Osteoblast (primary cell): ENCODE results near the gene ARMH3. TPM values are rescaled to one million over a fixed set of nuclear protein-coding genes. Genes with fewer than 3 reads are reported as not detected.

ENCODE experiments used
- DNase-seq: peaks from one replicate; pipeline ENCODE4 v3.0.0; 2011; ENCODE audit warnings: low spot score, mixed read lengths; ENCODE audit not compliant: insufficient read length; ENCODE audit errors: missing footprints
- H2AFZ ChIP-seq: 2 replicates; pipeline ENCODE4 v1.6.0; 2011; ENCODE audit warnings: mild to moderate bottlenecking, low read length
- H3K27ac ChIP-seq: 2 replicates; pipeline ENCODE4 v1.5.1; 2011; ENCODE audit warnings: mild to moderate bottlenecking, low read depth, low read length, moderate library complexity
- H3K27me3 ChIP-seq: 2 replicates; pipeline ENCODE4 v1.6.0; 2012; ENCODE audit warnings: mild to moderate bottlenecking, control low read depth, inconsistent platforms, low read length, moderate library complexity; ENCODE audit not compliant: insufficient read depth
- H3K36me3 ChIP-seq: 2 replicates; pipeline ENCODE4 v1.5.1; 2011; ENCODE audit warnings: mild to moderate bottlenecking, low read length, control low read depth, moderate library complexity; ENCODE audit not compliant: insufficient read depth
- H3K4me1 ChIP-seq: 2 replicates; pipeline ENCODE4 v1.5.1; 2011; ENCODE audit warnings: mild to moderate bottlenecking, low read length, control low read depth, moderate library complexity; ENCODE audit not compliant: insufficient read depth
- H3K4me2 ChIP-seq: 2 replicates; pipeline ENCODE4 v1.6.0; 2011; ENCODE audit warnings: mild to moderate bottlenecking, low read length; ENCODE audit not compliant: insufficient read depth
- H3K4me3 ChIP-seq: fragments of 200-600 bp; sonication (generic); 3 replicates; pipeline ENCODE4 v1.5.1; 2012; ENCODE audit warnings: mild to moderate bottlenecking, low read length, inconsistent platforms; ENCODE audit not compliant: insufficient read depth
- H3K79me2 ChIP-seq: 2 replicates; pipeline ENCODE4 v1.6.0; 2012; ENCODE audit warnings: mild to moderate bottlenecking, low read length, control low read depth, inconsistent platforms; ENCODE audit not compliant: insufficient read depth
- H3K9me3 ChIP-seq: 2 replicates; pipeline ENCODE4 v1.5.1; 2011; ENCODE audit warnings: low read depth, low read length, control low read depth
- H4K20me1 ChIP-seq: 2 replicates; pipeline ENCODE4 v1.6.0; 2012; ENCODE audit warnings: mild to moderate bottlenecking, low read length, control low read depth; ENCODE audit not compliant: insufficient read depth
- total RNA-seq: library from RNA; depleted of rRNA; stranded (reverse); fragments of >200 nt; gene quantifications from 2 replicates; pipeline ENCODE4 v1.2.3, GENCODE V29; 2012
- TF ChIP-seq, protein P1 (sequence below): IDR thresholded peaks from 2 replicates; pipeline ENCODE4 v1.5.1; 2011; ENCODE audit warnings: mild to moderate bottlenecking, low read depth, low read length, moderate library complexity; ENCODE audit errors: extremely low read depth

The ARMH3 gene
- total RNA-seq, 1 donor: 9.4 TPM

DNA sequence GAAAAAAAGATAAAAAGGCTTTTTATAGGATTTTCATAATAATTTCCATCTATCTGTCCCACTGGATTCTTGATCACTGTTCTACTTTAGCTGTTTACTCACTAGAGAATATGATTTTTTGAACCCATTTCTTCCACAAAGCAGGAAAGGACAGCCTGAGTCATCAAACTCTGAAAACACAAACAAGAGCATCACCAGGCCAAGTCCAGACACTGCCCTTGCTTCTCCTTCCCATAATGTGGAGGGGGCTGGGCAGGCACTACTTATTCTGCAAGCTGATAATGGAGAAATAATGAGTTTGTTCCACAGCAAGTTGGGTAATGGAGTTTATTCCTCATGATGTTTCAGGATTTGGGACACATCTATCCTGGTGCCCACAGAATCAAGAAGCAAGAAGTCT lies 199.3 kb downstream of the ARMH3 start:
- Histone ChIP-seq H3K27ac (no peak overlapping the region), H3K79me2 (no peaks in the 10 kb centered on the region), H3K4me1 (no peaks in the 10 kb centered on the region), H2AFZ (no peak overlapping the region), H4K20me1 (peaks cover 5% of the 10 kb centered on the region), H3K4me2 (no peak overlapping the region), H3K4me3 (no peak overlapping the region), H3K9me3 (no peaks in the 10 kb centered on the region), H3K36me3 (no peaks in the 10 kb centered on the region), H3K27me3 (no peaks in the 10 kb centered on the region)
- TF ChIP-seq, protein P1, sequence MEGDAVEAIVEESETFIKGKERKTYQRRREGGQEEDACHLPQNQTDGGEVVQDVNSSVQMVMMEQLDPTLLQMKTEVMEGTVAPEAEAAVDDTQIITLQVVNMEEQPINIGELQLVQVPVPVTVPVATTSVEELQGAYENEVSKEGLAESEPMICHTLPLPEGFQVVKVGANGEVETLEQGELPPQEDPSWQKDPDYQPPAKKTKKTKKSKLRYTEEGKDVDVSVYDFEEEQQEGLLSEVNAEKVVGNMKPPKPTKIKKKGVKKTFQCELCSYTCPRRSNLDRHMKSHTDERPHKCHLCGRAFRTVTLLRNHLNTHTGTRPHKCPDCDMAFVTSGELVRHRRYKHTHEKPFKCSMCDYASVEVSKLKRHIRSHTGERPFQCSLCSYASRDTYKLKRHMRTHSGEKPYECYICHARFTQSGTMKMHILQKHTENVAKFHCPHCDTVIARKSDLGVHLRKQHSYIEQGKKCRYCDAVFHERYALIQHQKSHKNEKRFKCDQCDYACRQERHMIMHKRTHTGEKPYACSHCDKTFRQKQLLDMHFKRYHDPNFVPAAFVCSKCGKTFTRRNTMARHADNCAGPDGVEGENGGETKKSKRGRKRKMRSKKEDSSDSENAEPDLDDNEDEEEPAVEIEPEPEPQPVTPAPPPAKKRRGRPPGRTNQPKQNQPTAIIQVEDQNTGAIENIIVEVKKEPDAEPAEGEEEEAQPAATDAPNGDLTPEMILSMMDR: no peak
- DNase-seq: no peak

DNA sequence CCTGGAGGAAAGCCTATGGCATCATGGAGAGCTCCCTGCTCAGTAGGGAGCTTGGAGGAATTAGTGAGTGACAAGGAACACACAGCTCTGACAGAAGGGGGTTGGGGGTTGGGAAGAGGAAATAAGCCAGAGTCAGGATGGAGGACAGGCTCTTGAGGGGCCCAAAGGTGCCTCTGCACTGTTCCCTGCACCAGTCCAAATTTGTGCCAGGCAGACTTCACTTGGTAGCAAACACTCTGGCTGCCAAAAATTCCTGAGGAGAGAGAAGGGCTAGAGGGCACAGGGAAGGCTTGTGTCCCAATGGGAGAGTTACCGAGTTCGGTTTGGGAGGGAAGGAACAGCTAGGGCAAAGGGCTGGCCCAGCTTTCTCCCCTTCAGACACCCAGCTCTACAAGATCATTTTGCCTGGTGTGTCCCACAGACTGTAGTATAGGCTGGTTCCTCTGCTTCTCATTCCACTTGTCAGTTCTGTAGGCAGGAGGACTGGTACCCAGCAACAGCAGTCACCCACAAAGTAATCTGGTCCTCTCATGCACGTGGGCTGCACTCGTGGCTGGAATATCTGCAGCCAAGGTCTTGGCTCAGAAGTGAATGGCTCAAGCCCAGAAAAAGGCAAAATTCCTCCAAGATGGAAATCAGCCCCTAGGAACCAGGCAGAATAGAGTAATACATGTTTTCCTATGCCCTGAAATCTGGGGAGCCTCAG lies 204.4 kb downstream of the ARMH3 start:
- H3K4me3 ChIP-seq: no peak overlapping the region
- no peak overlapping the region for H3K27ac ChIP-seq
- no peak overlapping the region for H2AFZ ChIP-seq
- no peaks in the 10 kb centered on the region for H3K9me3 ChIP-seq
- peaks cover 20% of the 10 kb centered on the region for H4K20me1 ChIP-seq
- TF ChIP-seq, protein P1: no peak
- H3K79me2 ChIP-seq: no peaks in the 10 kb centered on the region
- no peaks in the 10 kb centered on the region for H3K4me1 ChIP-seq
- peak; percentile 77 for DNase-seq
- H3K4me2 ChIP-seq: no peak overlapping the region
- no peaks in the 10 kb centered on the region for H3K27me3 ChIP-seq
- H3K36me3 ChIP-seq: no peaks in the 10 kb centered on the region

DNA sequence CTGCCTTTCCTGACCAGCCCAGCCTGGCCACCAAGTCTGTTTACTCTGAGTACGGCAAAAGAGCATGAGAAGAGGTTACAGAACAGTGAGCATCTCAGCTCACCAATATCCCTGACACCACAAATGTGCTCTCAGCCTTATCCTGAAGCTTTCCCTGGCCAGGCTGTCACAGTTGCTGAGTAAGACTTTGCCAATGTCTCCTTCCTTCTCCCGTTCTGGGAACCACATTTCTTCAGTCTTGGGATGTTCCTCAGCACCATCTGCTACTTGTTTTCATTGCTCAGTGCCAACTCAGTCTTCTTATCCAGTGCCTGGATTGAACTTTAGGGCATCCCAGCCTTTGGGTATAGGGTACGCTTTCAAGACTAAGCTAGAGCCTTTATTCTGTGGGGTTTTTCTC lies 205.2 kb downstream of the ARMH3 start:
- Histone ChIP-seq H3K27ac (no peak overlapping the region), H3K4me2 (no peak overlapping the region)
- DNase-seq: peak; percentile 0

DNA sequence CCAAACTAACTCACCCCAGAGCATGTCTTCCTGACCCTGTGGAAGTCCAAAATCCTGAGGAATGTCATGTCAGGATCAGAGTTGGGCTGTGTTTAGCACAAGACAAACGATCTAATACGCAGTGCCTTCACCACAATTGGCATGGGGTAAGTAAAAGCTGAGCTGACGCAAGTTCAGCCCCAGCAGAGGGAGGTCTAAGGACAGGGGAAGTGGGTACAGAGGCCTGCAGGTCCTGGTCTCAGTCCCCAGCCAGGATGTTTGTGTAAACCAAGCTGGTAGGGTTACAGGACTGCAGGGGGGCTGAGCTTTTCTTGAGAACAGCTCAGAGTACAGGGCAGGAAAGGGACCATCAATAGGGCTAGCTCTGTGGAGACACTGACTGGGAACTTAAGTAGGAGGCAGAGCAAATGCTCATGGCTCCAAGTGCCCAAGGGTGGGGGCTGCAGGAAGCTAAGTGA lies 207.1 kb downstream of the ARMH3 start:
- Histone ChIP-seq H2AFZ (no peak overlapping the region), H3K36me3 (no peaks in the 10 kb centered on the region), H3K4me3 (no peak overlapping the region), H4K20me1 (peaks cover 20% of the 10 kb centered on the region), H3K4me2 (no peak overlapping the region), H3K4me1 (no peaks in the 10 kb centered on the region), H3K27me3 (no peaks in the 10 kb centered on the region), H3K27ac (no peak overlapping the region), H3K79me2 (no peaks in the 10 kb centered on the region), H3K9me3 (no peaks in the 10 kb centered on the region)
- TF ChIP-seq, protein P1: no peak
- peak; percentile 25 for DNase-seq

More for the DNA sequence above, 205.2 kb downstream of the ARMH3 start:
- H3K36me3 ChIP-seq: no peaks in the 10 kb centered on the region
- TF ChIP-seq, protein P1: no peak
- H3K27me3 ChIP-seq: no peaks in the 10 kb centered on the region
- H3K4me3 ChIP-seq: no peak overlapping the region
- H3K4me1 ChIP-seq: no peaks in the 10 kb centered on the region
- H3K9me3 ChIP-seq: no peaks in the 10 kb centered on the region
- no peaks in the 10 kb centered on the region for H3K79me2 ChIP-seq
- no peak overlapping the region for H2AFZ ChIP-seq
- H4K20me1 ChIP-seq: peaks cover 20% of the 10 kb centered on the region
